ENCODE data around the gene IGFLR1. TPM values are rescaled to one million over a fixed set of nuclear protein-coding genes. Genes with fewer than 3 reads are reported as not detected.

Gene IGFLR1
- total and polyA plus RNA-seq, 2 donors (not counting 3 experiments of a cell fraction or from before 2014, with no cell fraction given), result 2.6 to 7.6 TPM

GRCh38 chr19:35791814-35792279, 49.6 kb upstream of the IGFLR1 start:
- CTCF ChIA-PET, result interaction anchor here (0.6 kb wide), 1 partner anchor 339 kb away, joined by 4 read pairs; no protein-coding TSS in a partner anchor
- intact Hi-C loops (cut with micrococcal nuclease), result no loop called here
- TF ChIP-seq CTCF (IDR thresholded peaks at IDR 0.05; ENCODE audit: extremely low read depth in 1 of 2, insufficient read depth in 1 of 2, low read depth in 1 of 2, low read length in 2 of 2), result no peak

DNA sequence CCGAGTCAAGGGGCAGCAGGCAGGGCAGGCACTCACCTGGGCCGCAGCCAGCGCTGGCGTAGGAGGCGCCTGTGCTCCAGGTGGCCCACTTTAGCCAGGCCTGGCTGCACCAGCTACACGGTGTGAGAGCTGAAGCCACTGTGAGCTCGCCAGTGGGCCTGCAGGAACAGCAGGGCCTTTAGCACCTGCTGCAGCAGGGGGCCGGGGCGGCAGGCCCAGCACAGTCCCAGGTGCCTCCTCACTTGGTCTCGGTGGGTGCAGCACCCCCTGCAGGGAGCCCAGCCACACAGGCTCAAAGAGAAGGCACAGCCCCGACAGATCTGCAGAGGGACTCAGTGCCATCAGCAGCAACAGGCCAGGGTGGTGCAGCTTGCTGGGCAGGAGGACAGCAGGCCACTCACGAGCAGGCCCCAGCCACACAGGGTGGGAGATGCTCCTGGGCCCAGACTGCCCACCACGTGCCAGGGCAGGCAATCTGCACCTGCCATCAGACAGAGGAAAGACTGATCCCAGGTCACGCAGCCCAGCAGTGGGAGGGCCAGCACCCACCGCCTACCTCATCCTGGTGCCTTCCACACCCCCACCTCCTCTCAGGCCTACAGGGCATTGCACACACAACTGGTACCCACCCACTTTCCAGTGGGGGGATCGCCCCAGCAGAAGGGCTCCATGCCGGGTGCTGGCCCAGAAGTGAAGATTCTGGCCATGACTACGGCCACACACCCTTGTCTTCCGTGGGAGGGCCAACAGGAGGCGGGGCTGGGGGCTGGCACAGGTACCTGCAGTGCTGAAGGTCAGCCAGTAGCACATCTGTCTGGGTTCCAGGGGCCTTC, 48.9 kb upstream of the IGFLR1 start:
- ChIA-PET CTCF (interaction anchor here (0.5 kb wide), 1 partner anchor 47 kb away, joined by 3 read pairs; no protein-coding TSS in a partner anchor), POLR2A (no interaction called here)
- no peak overlapping the region for H2AFZ ChIP-seq (ENCODE audit: low read depth, low read length)
- peaks cover 4 to 9% of the 10 kb centered on the region in 2 experiments for H3K27me3 ChIP-seq (ENCODE audit: control insufficient read depth in 2 of 2, insufficient read depth in 2 of 2, low read length in 2 of 2)
- H3K9me3 ChIP-seq (replicated peaks; ENCODE audit: control insufficient read depth, insufficient read depth, low read length), result no peaks in the 10 kb centered on the region
- H3K27ac ChIP-seq (ENCODE audit: insufficient read depth, low read depth, low read length), result no peak overlapping the region
- H3K9ac ChIP-seq (replicated peaks; ENCODE audit: extremely low read depth, insufficient read depth, low read length), result no peak overlapping the region
- dilution Hi-C loops (cut with MboI; ENCODE audit: extremely low pct_ligation_motif_present, low sequenced_read_pairs) (no loop called here), intact Hi-C loops (cut with micrococcal nuclease) (no loop called here)
- TF ChIP-seq MYC (IDR thresholded peaks at IDR 0.05; ENCODE audit: low read depth, low read length) (no peak), POLR2AphosphoS5 (IDR thresholded peaks at IDR 0.05; ENCODE audit: insufficient read depth, low read depth, low read length) (no peak), EZH2 (IDR thresholded peaks at IDR 0.05; ENCODE audit: borderline replicate concordance, low read depth, low read length, severe bottlenecking) (no peak), CTCF (IDR thresholded peaks at IDR 0.05; ENCODE audit: extremely low read depth in 1 of 2, insufficient read depth in 1 of 2, low read depth in 1 of 2, low read length in 2 of 2) (no peak), FOS (IDR thresholded peaks at IDR 0.05; ENCODE audit: borderline replicate concordance, insufficient read depth, low read length) (no peak), JUN (IDR thresholded peaks at IDR 0.05; ENCODE audit: borderline replicate concordance, insufficient read depth, insufficient read length, low read depth) (no peak), POLR2A (IDR thresholded peaks at IDR 0.05; ENCODE audit: low read depth, low read length) (no peak), GATA2 (IDR thresholded peaks at IDR 0.05; ENCODE audit: insufficient read depth, insufficient read length, low read depth, low read length) (no peak)
- TF ChIP-seq, protein P1, sequence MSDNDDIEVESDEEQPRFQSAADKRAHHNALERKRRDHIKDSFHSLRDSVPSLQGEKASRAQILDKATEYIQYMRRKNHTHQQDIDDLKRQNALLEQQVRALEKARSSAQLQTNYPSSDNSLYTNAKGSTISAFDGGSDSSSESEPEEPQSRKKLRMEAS (IDR thresholded peaks at IDR 0.05; ENCODE audit: insufficient read depth, insufficient read length), result no peak
- H3K36me3 ChIP-seq (ENCODE audit: control insufficient read depth in 2 of 2, extremely low read depth in 1 of 2, insufficient read depth in 2 of 2, low read length in 2 of 2), result no peaks in the 10 kb centered on the region
- no peak overlapping the region for H3K4me3 ChIP-seq (replicated peaks in 1 of 3; ENCODE audit: insufficient read depth in 1 of 3, low read depth in 1 of 3, low read length in 3 of 3)
- FAIRE-seq, result no peak
- no peaks in the 10 kb centered on the region for H3K4me1 ChIP-seq (ENCODE audit: control insufficient read depth, extremely low read depth, insufficient read depth, low read length)
- no peaks in the 10 kb centered on the region for H3K9me1 ChIP-seq (replicated peaks; ENCODE audit: control insufficient read depth, extremely low read depth, insufficient read depth, low read length)
- DNase-seq (ENCODE audit: low read depth, low spot score), result no peak
- no peaks in the 10 kb centered on the region for H4K20me1 ChIP-seq (replicated peaks; ENCODE audit: control insufficient read depth, extremely low read depth, insufficient read depth, low read length)
- no peak overlapping the region for H3K4me2 ChIP-seq (ENCODE audit: insufficient read depth, low read length)
- H3K79me2 ChIP-seq (ENCODE audit: control insufficient read depth, insufficient read depth, low read length), result no peaks in the 10 kb centered on the region
- BruUV-seq (replicated peaks), result no TSS peak

More at GRCh38 chr19:35791814-35792279, 49.6 kb upstream of the IGFLR1 start:
- DNase-seq (ENCODE audit: low read depth, low spot score) (no peak), FAIRE-seq (no peak)
- no TSS peak for BruUV-seq (replicated peaks)
- Histone ChIP-seq H3K9me3 (replicated peaks; ENCODE audit: control insufficient read depth, insufficient read depth, low read length) (no peaks in the 10 kb centered on the region), H3K9me1 (replicated peaks; ENCODE audit: control insufficient read depth, extremely low read depth, insufficient read depth, low read length) (no peaks in the 10 kb centered on the region), H4K20me1 (replicated peaks; ENCODE audit: control insufficient read depth, extremely low read depth, insufficient read depth, low read length) (no peaks in the 10 kb centered on the region), H2AFZ (ENCODE audit: low read depth, low read length) (no peak overlapping the region), H3K27ac (ENCODE audit: insufficient read depth, low read depth, low read length) (no peak overlapping the region), H3K36me3 (ENCODE audit: control insufficient read depth in 2 of 2, extremely low read depth in 1 of 2, insufficient read depth in 2 of 2, low read length in 2 of 2) (no peaks in the 10 kb centered on the region), H3K4me2 (ENCODE audit: insufficient read depth, low read length) (no peak overlapping the region), H3K9ac (replicated peaks; ENCODE audit: extremely low read depth, insufficient read depth, low read length) (no peak overlapping the region), H3K27me3 (ENCODE audit: control insufficient read depth in 2 of 2, insufficient read depth in 2 of 2, low read length in 2 of 2) (peaks cover 9 to 15% of the 10 kb centered on the region in 2 experiments), H3K4me1 (ENCODE audit: control insufficient read depth, extremely low read depth, insufficient read depth, low read length) (no peaks in the 10 kb centered on the region), H3K4me3 (replicated peaks in 1 of 3; ENCODE audit: insufficient read depth in 1 of 3, low read depth in 1 of 3, low read length in 3 of 3) (no peak overlapping the region), H3K79me2 (ENCODE audit: control insufficient read depth, insufficient read depth, low read length) (no peaks in the 10 kb centered on the region)
- POLR2A ChIA-PET, result no interaction called here
- dilution Hi-C loops (cut with MboI; ENCODE audit: extremely low pct_ligation_motif_present, low sequenced_read_pairs), result no loop called here
